HG02943 (cell line): ENCODE data around the gene NEB.
"Not testable (repeated sequence)": the region's sequence is repeated elsewhere in the genome, so short reads cannot be mapped to it uniquely, and the experiment has no call there.

Experiments
- ATAC-seq: cut with Tn5 transposase; IDR thresholded peaks from one replicate; pipeline ENCODE4 v1.9.1; 2021; ENCODE audit warnings: mild to moderate bottlenecking, low read depth, moderate library complexity; ENCODE audit not compliant: unreplicated experiment

The NEB gene

DNA sequence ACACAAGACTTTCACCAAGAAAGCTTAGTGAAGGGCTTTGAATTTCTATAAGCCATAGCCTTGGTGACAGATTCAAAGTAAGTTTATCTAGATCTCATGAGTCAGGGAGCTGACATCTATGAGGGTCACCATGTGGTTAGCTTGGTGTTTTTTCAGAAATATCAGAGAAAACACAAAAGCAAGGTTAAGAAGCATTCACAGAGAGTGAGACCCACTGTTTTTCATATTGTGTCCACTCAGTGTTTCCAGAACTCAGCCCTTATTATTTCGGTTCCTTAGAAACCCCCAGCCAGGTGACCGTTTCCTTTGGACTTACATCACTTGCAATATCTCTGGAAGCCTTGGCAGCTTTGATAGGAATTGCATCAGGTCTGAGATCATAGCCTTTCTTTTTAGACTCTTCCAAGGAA is 76.6 kb downstream of the NEB start:
- ATAC-seq: no peak

DNA sequence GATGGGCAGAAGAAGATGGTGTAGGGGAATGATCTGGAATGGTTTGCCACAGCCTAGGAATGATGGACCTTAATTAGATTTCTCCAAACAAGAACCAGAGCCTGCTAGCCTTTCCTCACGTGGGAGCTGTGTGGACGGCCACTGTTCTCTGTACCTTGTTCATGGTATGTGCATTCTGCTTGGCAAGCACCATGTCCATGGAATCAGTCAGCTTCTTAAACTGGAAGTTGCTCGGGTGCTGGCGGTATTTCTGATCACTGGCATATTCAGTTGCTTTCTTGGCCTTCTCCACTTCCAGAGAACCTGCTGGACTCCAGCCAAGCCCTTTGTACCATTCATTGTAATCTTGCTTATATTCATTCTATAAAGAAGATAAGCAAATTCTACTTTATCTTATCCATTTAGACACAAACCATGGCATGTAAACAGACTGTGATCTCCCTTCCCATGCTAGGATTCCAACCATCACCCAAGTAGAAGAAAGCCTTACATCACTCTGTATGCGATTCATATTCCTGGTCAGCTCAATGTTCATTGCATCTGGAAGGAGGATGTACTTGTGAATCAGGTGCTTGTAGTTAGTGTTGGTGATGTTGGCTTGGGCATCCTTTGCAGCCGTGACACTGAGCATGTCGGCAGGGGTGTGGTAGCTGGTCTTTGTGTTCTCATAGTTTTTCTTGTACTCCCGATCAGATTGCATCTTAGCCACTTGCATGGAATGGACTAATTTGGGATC is 78.4 kb downstream of the NEB start:
- no peak for ATAC-seq

DNA sequence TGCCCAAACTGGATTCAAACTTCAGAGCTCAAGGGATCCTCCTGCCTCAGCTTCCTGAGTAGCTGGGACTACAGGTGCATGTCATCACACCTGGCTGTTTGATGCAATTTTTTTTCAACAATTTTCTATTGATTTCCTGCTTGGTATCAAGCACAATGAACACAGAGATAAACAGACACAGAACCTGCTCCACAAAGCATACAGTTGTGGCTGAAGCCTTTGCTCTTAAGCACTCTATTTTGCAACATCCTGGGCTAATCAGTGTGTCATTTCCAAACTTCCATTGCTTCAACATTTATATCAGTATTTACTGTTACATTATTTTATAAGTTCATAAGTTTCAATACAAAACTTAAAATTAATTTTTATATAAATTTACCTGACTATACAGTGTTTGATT is 79.4 kb downstream of the NEB start:
- ATAC-seq: no peak

DNA sequence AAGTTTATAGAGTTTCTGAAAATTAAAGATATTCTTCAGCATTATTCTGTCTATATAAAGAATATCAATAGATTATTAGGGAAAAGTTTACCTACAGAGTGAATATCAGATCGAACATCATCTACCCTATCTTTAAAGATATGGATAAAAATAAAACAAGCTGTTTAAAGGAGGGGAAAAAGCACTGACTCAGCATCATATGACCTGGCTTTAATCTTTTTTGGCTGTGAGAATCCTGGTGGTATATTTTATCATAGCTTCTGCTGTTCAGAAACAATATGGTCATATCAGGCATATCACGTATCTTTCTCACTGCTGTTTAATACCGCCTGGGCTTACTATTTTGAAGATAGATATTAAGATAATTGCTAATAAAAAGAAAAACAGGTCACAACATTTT is 80.2 kb downstream of the NEB start:
- ATAC-seq: no peak

DNA sequence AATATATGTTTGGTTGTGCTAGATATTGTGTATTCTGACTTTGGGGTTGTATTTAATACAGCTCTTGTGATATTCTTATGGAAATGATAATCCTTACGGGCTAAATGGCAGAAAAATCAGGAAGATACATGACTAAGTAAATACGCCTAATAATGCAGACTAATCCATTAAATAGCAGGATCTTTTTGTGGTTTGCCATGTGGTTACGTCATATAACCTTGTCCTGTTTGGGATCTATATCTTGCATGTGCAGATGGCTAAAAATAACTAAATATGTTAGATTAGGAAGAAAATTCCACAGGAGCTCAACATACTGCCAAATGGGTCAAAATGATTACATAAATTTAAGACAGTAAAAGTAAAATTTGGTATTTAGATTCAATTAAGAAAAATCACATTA is 83.0 kb downstream of the NEB start:
- no peak for ATAC-seq

DNA sequence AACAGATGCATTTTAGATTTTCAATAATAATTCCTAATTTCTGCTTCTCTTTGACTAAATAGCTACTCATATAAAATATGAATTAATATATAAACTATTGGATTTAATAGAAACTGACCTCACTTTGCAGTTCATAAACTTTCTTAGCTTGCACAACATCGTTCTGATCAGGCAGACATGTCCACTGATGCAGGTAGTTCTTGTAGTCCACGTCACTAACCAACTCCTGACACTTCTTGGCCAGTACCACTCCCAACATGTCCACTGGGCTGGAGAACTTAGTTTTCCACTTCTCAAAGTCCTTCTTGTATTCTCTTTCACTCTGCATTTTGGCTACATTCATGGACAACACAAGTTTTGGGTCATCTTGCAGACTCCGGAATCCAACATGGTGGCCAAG is 83.8 kb downstream of the NEB start:
- no peak for ATAC-seq

DNA sequence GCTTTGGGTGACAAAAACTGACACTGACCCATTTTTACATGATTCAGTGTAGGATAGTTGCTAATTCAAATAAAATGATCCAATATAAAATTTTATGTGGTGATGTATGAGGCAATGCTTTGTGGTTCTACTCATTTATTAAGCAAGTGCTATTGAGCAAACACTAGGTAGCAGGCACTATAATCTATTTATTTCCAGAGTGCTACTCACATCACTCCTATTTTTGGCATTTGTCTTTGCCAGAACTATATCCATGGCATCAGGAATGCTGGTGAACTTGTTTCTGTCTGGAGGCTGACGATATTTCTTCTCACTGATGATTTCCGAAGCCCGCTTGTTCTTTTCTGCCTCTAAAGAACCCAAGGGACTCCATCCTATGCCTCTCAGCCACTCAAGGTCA is 84.3 kb downstream of the NEB start:
- ATAC-seq: no peak

DNA sequence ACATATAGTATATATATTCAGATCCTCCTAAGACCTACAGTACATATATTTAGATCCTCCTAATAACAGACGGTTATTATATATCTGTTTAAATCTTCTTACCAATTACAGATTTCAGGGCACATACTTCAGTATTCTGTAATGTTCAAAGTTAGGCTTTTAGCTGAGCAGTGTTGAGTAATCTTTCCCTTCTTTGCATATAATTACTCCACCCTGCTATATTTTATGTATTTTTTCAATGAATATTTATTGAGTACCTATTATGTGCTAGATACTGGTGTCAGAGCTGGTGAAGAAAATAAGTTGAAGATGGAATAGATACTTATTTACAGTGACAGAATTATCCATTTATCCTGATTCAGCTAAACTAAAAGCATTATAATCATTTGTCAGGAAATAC is 84.9 kb downstream of the NEB start:
- ATAC-seq: no peak

DNA sequence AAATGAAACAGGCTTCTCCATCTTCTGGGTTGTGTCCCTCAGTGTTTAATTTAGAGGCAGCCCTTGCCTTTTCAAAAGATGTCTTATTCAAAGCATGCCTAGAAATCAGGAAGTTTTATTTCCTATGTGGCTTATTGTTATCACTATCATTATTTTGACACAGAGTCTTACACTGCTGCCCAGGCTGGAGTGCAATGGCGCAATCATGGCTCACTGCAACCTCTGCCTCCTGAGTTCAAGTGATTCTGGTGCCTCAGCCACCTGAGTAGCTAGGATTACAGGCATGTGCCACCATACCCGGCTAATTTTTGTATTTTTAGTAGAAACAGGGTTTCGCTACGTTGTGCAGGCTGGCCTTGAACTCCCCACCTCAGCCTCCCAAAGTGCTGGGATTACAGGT is 87.8 kb downstream of the NEB start:
- not testable (repeated sequence) for ATAC-seq

DNA sequence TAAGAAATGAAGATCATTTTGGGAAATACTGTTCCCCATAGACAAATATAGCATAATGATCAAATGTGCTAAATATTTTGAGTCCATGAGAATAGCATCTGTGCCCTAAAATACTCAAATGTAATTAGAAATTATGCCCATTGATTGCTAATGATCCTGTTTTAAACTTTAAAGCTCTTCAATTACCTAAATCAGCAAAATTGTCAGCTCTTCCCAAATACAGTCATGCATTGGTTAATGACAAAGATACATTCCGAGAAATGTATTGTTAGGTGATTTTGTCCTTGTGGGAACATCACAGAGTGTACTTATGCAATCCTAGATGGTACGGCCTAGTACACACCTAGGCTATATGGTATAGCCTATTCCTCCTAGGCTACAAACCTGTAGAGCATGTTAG is 89.7 kb downstream of the NEB start:
- no peak for ATAC-seq

DNA sequence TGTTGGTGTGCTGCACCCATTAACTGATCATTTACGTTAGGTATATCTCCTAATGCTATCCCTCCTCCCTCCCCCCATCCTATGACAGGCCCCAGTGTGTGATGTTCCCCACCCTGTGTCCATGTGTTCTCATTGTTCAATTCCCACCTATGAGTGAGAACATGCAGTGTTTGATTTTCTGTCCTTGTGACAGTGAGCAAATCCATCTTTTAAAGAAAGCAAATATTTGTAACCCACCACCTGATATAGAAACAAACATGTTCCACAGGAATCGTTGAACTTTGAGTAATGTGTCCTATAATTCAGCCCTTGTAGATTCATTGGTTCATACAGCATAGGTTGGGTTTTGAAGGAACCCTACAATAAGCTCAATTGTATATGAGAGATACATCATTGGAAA is 92.4 kb downstream of the NEB start:
- not testable (repeated sequence) for ATAC-seq

DNA sequence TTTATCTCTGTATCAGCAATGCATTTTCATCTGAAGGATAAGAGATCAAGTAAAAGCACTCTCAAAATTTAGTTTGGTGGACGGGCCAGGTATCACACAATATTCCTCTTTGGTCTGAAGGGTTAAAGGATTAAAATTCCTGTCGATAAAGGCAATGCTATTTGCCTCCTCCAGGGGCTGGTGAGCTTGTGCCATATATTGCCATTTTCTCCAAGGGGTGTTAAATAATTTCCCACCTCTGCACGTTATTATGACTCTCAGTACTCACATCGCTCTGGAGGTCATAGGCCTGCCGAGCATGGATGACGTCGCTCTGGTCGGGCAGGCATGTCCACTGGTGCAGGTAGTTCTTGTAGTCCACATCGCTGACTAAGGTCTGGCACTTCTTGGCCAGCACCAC is 94.2 kb downstream of the NEB start:
- ATAC-seq: no peak

DNA sequence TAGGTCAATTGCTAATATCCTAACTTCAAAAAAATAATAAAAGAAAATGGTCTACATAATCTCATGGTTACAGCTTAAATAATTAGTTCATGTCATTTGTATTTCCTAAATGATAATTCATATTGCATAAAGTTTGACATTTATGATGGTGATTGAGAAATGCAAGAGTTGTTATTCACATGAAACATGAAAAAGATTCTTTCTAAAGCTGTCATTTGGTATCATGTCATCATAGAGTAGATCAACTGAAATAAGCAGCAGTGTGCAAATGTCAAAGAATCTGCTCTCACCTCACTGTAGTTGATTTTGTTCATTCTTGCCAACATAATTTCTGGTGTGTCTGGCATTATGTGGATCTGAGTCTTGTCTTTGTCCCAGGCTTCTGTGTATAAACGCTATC is 95.3 kb downstream of the NEB start:
- ATAC-seq: no peak

DNA sequence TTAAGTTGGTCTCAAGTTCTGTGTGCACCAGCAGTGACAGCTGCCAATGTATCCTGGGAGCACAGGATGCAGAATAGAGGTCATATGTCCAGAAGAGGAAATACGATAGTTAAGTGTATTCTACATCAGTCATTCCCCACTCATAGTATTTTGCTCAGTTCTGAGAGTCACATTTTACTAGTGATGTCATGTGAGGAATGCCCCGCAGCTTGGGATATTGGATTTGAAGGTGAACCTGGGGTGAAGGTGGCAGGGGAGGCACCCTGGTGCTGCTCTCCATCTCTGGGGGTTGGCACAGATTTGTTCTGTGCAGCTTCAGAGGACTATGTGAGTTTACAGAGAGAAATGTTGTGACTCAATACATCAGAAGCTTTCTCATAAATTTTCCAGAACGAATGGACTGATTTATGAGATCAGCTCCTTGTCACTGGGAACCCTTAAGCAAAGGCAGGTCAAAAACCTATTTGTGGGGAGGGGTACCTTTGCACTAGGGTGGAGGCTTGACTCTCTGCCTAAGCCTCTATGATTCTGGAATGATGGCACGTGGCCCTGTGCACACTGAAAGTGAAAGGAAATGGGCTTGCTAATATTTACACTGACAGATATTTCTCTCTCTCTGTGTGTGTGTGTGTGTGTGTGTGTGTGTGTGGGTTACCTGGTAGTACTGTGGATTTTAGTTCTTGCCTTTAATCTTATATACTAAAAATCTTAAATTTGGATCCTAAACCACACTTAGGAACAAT is 95.9 kb downstream of the NEB start:
- peak; percentile 68 for ATAC-seq

DNA sequence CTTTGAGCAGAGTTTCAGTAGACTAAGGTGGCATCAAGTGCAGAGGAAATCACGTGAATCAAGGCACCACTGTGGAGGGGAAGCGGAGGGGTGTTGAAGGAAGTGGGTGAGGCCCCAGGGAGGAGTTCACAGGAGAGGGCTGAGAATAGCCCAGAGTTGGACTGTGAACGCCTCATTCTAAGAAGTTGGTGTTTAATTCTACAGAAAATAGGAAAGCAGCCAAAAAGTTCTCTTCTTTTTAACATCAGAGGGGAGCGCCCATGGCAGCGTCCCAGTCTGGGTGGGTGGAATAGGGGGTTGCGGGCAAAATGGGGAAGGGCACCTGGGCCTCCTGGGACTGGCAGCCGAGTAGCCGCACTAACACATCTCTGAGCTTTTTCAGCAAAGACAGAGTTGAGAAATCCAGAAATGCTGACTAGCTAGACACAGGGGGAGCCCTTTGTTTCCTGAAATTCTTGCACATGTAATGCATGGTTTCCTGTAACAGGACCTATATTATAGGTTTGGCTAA is 97.0 kb downstream of the NEB start:
- peak; percentile 79 for ATAC-seq

DNA sequence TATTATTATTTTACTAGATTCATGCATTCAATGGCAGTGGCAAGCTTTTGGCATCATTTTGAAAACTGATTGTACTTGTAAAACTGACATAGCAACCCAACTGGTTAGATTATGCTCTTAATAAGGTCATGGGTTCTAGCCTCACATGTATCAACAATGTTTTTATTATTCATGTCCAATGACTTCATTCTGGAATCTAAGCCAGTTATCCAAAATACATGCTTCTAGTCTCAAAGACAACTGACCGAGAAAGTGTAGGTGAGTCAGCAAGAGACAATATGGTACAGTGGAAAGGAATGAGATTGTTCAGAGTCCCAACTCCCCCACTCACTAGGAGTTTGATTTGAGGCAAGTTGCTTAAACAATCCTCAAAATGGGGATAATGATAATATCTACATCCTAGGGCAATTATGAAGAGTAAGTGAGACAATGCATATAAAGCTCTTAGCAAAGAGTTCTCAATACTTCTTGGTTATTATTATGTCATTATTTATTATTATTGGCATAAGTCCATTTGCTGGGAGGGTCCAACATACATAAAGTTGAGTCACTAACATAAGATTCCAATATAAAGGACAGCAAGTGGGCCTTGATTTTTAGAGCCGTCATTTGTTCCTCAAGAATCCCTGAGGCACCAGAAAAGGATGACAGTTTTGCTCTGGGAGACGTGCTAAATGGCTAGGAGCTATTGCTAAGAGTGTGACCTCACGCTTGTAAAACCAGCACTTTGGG is 99.4 kb downstream of the NEB start:
- no peak for ATAC-seq

DNA sequence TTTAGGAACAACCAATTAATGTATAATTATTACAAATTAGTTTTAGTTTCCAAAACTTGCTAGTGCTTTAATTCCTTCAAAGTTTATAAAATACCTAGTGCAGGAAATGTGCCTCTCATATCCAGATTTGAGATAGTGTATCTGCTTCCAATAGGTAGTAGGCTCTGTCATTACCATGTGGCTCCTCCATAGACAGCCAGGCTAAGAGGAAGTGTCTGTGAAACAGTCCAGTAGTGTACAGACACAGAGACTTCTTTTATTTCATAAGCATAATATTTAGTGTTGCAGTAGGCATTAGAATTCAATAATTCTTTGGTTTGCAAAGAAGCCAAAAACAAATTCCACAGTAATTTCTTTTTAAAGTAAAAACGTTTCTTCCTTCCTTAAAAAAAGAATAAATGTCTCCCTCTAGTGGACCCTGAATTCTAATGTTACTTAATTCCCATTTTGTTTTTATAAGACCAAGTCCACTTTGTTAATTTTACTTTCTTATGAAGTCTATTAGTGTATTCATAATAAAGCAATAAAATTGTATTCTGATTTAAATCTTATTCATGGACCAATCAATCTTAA is 101.2 kb downstream of the NEB start:
- no peak for ATAC-seq

DNA sequence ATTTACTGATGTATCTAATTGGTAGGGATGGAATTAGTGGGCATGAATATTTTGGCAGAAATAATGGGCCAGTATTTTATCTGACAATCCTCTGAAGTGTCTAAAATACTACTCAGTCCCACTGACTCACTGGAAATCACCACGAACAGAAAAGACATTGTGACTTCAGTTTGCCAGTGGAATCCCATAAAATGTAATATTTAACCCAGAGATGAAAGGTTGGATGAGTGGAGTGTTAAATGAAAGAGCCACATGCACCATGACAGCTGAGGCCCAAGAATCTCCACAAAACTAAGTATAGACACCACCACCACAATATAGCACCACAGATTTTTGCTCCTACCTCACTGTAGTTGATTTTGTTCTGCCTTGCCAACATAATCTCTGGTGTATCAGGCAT is 103.9 kb downstream of the NEB start:
- no peak for ATAC-seq

DNA sequence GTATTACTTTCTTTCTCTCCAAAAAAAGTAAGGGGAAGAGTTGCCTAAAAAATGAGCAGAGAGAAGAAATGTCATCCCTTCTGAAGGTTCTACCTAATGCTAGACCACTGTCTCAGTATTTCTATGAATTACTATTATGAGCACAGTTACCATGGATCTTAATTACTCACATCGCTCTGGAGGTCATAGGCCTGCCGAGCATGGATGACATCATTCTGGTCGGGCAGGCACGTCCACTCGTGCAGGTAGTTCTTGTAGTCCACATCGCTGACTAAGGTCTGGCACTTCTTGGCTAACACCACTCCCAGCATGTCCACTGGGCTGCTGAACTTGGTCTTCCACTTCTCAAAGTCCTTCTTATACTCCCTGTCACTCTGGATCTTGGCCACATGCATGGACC is 106.9 kb downstream of the NEB start:
- ATAC-seq: no peak

DNA sequence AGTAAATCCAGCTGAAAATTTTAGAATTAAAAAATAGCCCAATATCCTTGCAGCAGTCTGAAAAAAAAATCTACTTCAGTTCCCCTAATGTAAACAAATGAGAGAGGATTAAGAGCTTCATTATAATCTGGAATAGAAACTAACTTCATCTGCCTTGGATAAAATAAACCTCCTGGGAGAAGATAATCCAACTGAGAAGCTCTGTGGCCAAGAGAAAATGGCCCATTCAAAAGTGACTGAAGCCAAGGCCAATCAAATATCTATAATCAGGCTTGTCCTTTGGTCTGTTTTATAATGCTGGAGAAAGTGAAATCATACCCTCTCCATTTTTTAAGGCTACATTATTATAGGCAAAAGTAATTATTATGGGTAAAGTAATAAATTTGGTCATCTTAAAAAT is 110.0 kb downstream of the NEB start:
- ATAC-seq: no peak

DNA sequence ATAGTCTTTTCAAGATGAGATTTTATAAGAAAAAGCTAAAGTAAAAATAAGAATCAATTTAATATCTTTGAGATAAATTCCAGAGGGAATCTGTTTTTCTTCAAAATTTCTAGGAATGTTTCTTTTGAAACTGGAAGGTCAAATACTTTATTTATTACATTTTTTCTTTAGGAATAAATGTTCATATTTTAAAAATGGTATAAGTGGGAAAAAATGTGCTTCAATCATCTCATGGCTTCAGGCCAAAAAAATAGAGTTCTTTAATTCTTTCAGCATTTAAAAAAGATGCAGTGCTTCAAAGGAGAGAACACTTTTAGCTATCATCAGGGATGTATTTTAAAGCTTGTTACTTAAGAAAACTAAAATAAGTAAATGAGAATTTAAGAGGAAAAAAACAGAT is 110.6 kb downstream of the NEB start:
- ATAC-seq: no peak
